ENCODE data around the gene ZNF467.

ZNF467 gene

DNA sequence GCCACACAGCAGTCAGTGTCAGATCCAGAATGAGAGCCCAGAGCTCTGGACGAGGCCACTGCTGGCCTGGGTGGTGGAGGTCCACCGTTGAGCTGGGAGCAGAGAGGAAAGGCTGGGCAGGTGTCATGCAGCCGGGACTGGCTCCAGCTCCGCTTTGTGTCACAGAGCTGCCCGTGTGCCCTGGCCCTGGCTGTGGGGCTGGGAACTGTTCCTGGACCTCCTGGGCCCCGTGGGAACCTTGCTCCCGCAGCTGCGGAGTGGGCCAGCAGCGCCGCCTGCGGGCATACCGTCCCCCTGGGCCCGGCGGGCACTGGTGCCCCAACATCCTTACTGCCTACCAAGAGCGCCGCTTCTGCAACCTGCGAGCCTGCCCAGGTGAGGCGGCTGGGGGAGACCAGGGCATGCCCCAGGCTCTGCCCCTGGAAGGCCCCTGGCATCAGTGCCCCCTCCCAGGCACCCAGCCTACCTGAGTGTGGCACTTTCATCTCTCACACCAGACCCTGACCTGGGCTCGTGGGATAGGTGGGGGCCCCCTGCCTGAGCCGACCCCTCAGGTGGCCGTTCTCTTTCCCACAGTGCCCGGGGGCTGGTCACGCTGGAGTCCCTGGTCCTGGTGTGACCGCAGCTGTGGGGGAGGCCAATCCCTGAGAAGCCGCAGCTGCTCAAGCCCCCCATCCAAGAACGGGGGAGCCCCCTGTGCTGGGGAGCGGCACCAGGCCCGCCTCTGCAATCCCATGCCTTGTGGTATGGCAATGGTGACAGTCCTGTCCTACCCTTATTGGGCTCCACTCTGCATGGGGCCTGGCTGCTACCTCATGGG lies 46.0 kb upstream of the ZNF467 start:
- DNase-seq = no peak

DNA sequence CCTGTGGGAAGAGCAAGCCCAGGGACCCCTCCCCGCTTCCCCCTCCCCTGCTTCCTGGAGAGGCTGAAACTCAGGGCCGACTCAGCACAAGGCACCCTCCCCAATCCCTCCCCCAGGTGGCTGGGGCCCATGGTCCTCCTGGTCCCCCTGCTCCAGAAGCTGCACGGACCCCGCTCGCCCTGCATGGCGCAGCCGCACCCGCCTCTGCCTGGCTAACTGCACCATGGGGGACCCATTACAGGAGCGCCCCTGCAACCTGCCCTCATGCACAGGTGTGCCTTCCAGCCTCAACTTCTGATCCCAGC lies 45.1 kb upstream of the ZNF467 start:
- DNase-seq = no peak
- H3K36me3 ChIP-seq = no peaks in the 10 kb centered on the region
- H3K27me3 ChIP-seq (ENCODE audit: insufficient read depth, low read depth, severe bottlenecking) = no peaks in the 10 kb centered on the region
- H3K9me3 ChIP-seq (ENCODE audit: severe bottlenecking) = no peaks in the 10 kb centered on the region
- no peak overlapping the region for H3K4me3 ChIP-seq (ENCODE audit: low read depth, low read length)
- no peak overlapping the region for H3K27ac ChIP-seq
- TF ChIP-seq CTCF (IDR thresholded peaks at IDR 0.05; ENCODE audit: low read depth, low read length) = no peak

More for the DNA sequence above, 46.0 kb upstream of the ZNF467 start:
- Histone ChIP-seq H3K9me3 (ENCODE audit: severe bottlenecking) (no peaks in the 10 kb centered on the region), H3K27ac (peak overlapping the region; percentile 4; the same call in 1 of the 2 replicates), H3K36me3 (no peaks in the 10 kb centered on the region), H3K27me3 (ENCODE audit: insufficient read depth, low read depth, severe bottlenecking) (no peaks in the 10 kb centered on the region), H3K4me3 (ENCODE audit: low read depth, low read length) (no peak overlapping the region)
- no peak for TF ChIP-seq CTCF (IDR thresholded peaks at IDR 0.05; ENCODE audit: low read depth, low read length)

GRCh38 chr7:149817836-149818535 lies 44.6 kb upstream of the ZNF467 start:
- Histone ChIP-seq H3K27me3 (ENCODE audit: insufficient read depth, low read depth, severe bottlenecking) (no peaks in the 10 kb centered on the region), H3K9me3 (ENCODE audit: severe bottlenecking) (no peaks in the 10 kb centered on the region), H3K36me3 (no peaks in the 10 kb centered on the region), H3K27ac (no peak overlapping the region), H3K4me3 (ENCODE audit: low read depth, low read length) (no peak overlapping the region)
- no peak for DNase-seq
- no peak for TF ChIP-seq CTCF (IDR thresholded peaks at IDR 0.05; ENCODE audit: low read depth, low read length)

GRCh38 chr7:149817301-149817771 lies 43.9 kb upstream of the ZNF467 start:
- Histone ChIP-seq H3K27ac (no peak overlapping the region), H3K36me3 (no peaks in the 10 kb centered on the region), H3K9me3 (ENCODE audit: severe bottlenecking) (no peaks in the 10 kb centered on the region), H3K27me3 (ENCODE audit: insufficient read depth, low read depth, severe bottlenecking) (no peaks in the 10 kb centered on the region), H3K4me3 (ENCODE audit: low read depth, low read length) (no peak overlapping the region)
- no peak for TF ChIP-seq CTCF (IDR thresholded peaks at IDR 0.05; ENCODE audit: low read depth, low read length)
- no peak for DNase-seq

DNA sequence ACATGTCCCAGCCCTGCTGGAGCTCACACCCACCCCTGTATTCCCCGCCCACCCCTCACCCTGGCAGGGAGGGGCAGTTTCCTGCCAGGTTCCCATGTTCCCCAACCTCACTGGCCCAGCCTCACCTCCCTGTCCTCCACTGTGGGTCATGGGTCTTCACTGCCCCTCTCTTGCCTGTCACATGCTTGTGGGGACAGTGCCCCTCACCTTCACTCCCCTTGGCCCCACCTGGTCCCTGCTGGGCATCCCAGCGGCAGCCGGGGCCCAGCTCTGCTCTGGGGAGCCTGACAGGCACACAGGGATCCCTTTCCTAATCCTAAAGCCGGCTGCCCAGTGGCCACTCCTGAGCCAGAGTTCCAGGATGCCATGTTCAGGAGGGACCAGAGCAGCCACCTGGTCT lies 43.4 kb upstream of the ZNF467 start:
- DNase-seq = no peak
- no peak for TF ChIP-seq CTCF (IDR thresholded peaks at IDR 0.05; ENCODE audit: low read depth, low read length)
- H3K9me3 ChIP-seq (ENCODE audit: severe bottlenecking) = no peaks in the 10 kb centered on the region
- H3K27ac ChIP-seq = no peak overlapping the region
- H3K27me3 ChIP-seq (ENCODE audit: insufficient read depth, low read depth, severe bottlenecking) = no peaks in the 10 kb centered on the region
- no peak overlapping the region for H3K4me3 ChIP-seq (ENCODE audit: low read depth, low read length)
- no peaks in the 10 kb centered on the region for H3K36me3 ChIP-seq

Data from WERI-Rb-1 (cell line).